NCI-H2029 (cell line): ENCODE data around the gene OR51T1.

Source experiments
- DNase-seq: peaks from one replicate; lab custom pipeline; 2025; lab: John Stamatoyannopoulos, UW

OR51T1 gene

DNA sequence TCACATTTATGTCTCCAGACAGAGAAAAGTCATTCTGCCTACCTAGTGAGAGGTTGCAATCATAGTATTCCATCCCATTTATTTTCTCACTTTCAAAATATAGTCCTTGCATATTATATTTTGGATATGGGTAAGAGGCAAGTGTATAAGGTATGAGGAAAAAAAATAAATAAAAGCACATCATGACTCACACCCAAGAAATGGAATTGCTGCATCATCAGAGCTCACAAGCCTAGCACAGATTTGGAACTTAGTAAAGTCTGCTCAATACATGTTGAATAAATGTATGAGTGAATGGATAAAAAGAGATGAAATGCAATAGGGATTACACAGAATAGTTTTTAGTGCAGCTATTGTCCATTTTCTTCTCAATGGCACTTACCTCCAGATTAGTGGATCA, 44.9 kb downstream of the OR51T1 start:
- DNase-seq: no peak
